ENCODE data around the gene COL1A1. TPM values are rescaled to one million over a fixed set of nuclear protein-coding genes. Genes with fewer than 3 reads are reported as not detected.

Gene COL1A1
- polyA plus RNA-seq, 3 donors: not detected

GRCh38 chr17:50211249-50212120, 10.1 kb upstream of the COL1A1 start:
- peaks cover 0 to 5% of the 10 kb centered on the region in 2 donors for H3K4me1 ChIP-seq (ENCODE audit: control insufficient read depth in 1 of 2, insufficient read depth in 2 of 2, low read length in 2 of 2)
- no peaks in the 10 kb centered on the region for H3K79me2 ChIP-seq (ENCODE audit: insufficient read depth, low read length)
- H3K9ac ChIP-seq (ENCODE audit: insufficient read depth, low read length, poor library complexity, severe bottlenecking): no peak overlapping the region
- Mint-ChIP-seq H3K4me3 (no peak overlapping the region), H3K27ac (no peak overlapping the region), H3K9me3 (no peaks in the 10 kb centered on the region), H3K36me3 (no peaks in the 10 kb centered on the region), H3K27me3 (ENCODE audit: low read depth in 3 of 3) (peaks cover 13 to 35% (median 18%) of the 10 kb centered on the region in 3 donors), H3K4me1 (peaks cover 9% of the 10 kb centered on the region)
- no peaks in the 10 kb centered on the region for H3K36me3 ChIP-seq (replicated peaks in 1 of 2; ENCODE audit: control insufficient read depth in 1 of 2, insufficient read depth in 2 of 2, low read length in 2 of 2)
- no peak overlapping the region for H3K4me2 ChIP-seq (replicated peaks; ENCODE audit: extremely low read depth, low read length, poor library complexity, severe bottlenecking)
- TF ChIP-seq CTCF (IDR thresholded peaks at IDR 0.05): no peak
- H3K9me3 ChIP-seq (replicated peaks in 1 of 2; ENCODE audit: control insufficient read depth in 1 of 2, insufficient read depth in 1 of 2, low read length in 2 of 2): no peaks in the 10 kb centered on the region
- DNase-seq: no peak
- 95% methylated on average over 9 of the region's 9 CpGs for WGBS (ENCODE audit: insufficient coverage)
- no peak overlapping the region for H2AFZ ChIP-seq (ENCODE audit: insufficient read depth, low read depth, low read length, poor library complexity, severe bottlenecking)
- no peak overlapping the region for H3K27ac ChIP-seq (ENCODE audit: low read depth in 1 of 2, low read length in 2 of 2)
- no peak overlapping the region for H3K4me3 ChIP-seq (replicated peaks in 1 of 3; ENCODE audit: low read depth in 2 of 3, low read length in 3 of 3)
- H3K27me3 ChIP-seq (ENCODE audit: control insufficient read depth in 2 of 2, insufficient read depth in 2 of 2, low read length in 2 of 2): peaks cover 0 to 8% of the 10 kb centered on the region in 2 donors
- no peaks in the 10 kb centered on the region for H4K20me1 ChIP-seq (ENCODE audit: insufficient read depth, low read length)
- intact Hi-C loops (cut with micrococcal nuclease): no loop called here

GRCh38 chr17:50210240-50211225, 9.1 kb upstream of the COL1A1 start:
- peaks cover 0 to 13% of the 10 kb centered on the region in 2 donors for H3K27me3 ChIP-seq (ENCODE audit: control insufficient read depth in 2 of 2, insufficient read depth in 2 of 2, low read length in 2 of 2)
- H3K4me3 ChIP-seq (replicated peaks in 1 of 3; ENCODE audit: low read depth in 2 of 3, low read length in 3 of 3): no peak overlapping the region
- 84% methylated on average over 12 of the region's 26 CpGs for WGBS (ENCODE audit: insufficient coverage)
- no peak overlapping the region for H3K4me2 ChIP-seq (replicated peaks; ENCODE audit: extremely low read depth, low read length, poor library complexity, severe bottlenecking)
- H3K4me3 Mint-ChIP-seq: no peak overlapping the region
- H3K27ac ChIP-seq (ENCODE audit: low read depth in 1 of 2, low read length in 2 of 2): no peak overlapping the region
- no peak overlapping the region for H2AFZ ChIP-seq (ENCODE audit: insufficient read depth, low read depth, low read length, poor library complexity, severe bottlenecking)
- H4K20me1 ChIP-seq (ENCODE audit: insufficient read depth, low read length): no peaks in the 10 kb centered on the region
- H3K79me2 ChIP-seq (ENCODE audit: insufficient read depth, low read length): no peaks in the 10 kb centered on the region
- peaks cover 9% of the 10 kb centered on the region for H3K4me1 Mint-ChIP-seq
- H3K9me3 ChIP-seq (replicated peaks in 1 of 2; ENCODE audit: control insufficient read depth in 1 of 2, insufficient read depth in 1 of 2, low read length in 2 of 2): no peaks in the 10 kb centered on the region
- no peaks in the 10 kb centered on the region for H3K9me3 Mint-ChIP-seq
- no peak for TF ChIP-seq CTCF (IDR thresholded peaks at IDR 0.05)
- intact Hi-C loops (cut with micrococcal nuclease): no loop called here
- H3K27ac Mint-ChIP-seq: no peak overlapping the region
- no peaks in the 10 kb centered on the region for H3K36me3 ChIP-seq (replicated peaks in 1 of 2; ENCODE audit: control insufficient read depth in 1 of 2, insufficient read depth in 2 of 2, low read length in 2 of 2)
- DNase-seq: no peak
- H3K9ac ChIP-seq (ENCODE audit: insufficient read depth, low read length, poor library complexity, severe bottlenecking): no peak overlapping the region
- H3K27me3 Mint-ChIP-seq (ENCODE audit: low read depth in 3 of 3): peaks cover 19 to 43% (median 26%) of the 10 kb centered on the region in 3 donors
- H3K36me3 Mint-ChIP-seq: no peaks in the 10 kb centered on the region
- H3K4me1 ChIP-seq (ENCODE audit: control insufficient read depth in 1 of 2, insufficient read depth in 2 of 2, low read length in 2 of 2): peaks cover 0 to 5% of the 10 kb centered on the region in 2 donors

All from CD14-positive monocyte (primary cell).